ENCODE measurements around the gene UMAD1.

DNA sequence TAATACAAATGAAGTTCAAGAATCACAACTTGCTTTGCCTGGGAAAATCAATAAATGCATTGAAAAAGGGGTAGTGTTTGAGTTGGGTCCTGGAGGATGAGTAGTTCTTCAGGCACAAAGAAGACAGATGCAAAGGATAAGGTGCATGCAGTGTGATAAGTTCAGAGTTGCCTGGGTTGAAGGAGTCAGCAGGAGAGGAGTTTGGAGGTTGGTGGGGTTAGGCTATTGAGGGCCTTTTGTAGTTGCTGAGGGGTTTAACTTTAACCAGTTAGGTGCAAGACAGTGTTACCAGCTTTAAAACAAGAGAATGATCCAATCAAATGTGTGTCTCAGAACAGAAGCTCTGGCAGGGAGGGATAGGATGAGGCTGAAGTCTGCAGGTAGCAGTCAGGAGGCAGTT lies 283.8 kb downstream of the UMAD1 start:
- TF ChIP-seq GABPA (IDR thresholded peaks at IDR 0.05; ENCODE audit: low read depth): no peak
- TF ChIP-seq, protein P1, sequence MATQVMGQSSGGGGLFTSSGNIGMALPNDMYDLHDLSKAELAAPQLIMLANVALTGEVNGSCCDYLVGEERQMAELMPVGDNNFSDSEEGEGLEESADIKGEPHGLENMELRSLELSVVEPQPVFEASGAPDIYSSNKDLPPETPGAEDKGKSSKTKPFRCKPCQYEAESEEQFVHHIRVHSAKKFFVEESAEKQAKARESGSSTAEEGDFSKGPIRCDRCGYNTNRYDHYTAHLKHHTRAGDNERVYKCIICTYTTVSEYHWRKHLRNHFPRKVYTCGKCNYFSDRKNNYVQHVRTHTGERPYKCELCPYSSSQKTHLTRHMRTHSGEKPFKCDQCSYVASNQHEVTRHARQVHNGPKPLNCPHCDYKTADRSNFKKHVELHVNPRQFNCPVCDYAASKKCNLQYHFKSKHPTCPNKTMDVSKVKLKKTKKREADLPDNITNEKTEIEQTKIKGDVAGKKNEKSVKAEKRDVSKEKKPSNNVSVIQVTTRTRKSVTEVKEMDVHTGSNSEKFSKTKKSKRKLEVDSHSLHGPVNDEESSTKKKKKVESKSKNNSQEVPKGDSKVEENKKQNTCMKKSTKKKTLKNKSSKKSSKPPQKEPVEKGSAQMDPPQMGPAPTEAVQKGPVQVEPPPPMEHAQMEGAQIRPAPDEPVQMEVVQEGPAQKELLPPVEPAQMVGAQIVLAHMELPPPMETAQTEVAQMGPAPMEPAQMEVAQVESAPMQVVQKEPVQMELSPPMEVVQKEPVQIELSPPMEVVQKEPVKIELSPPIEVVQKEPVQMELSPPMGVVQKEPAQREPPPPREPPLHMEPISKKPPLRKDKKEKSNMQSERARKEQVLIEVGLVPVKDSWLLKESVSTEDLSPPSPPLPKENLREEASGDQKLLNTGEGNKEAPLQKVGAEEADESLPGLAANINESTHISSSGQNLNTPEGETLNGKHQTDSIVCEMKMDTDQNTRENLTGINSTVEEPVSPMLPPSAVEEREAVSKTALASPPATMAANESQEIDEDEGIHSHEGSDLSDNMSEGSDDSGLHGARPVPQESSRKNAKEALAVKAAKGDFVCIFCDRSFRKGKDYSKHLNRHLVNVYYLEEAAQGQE (IDR thresholded peaks at IDR 0.05; ENCODE audit: insufficient replicate concordance, low read depth): no peak

All from HL-60 (cell line).